Endodermal cell (in vitro differentiated cells): ENCODE results near the gene PANK4. TPM values are rescaled to one million over a fixed set of nuclear protein-coding genes. Genes with fewer than 3 reads are reported as not detected.

ENCODE experiments used
- DNase-seq: peaks from one replicate; pipeline ENCODE4 v3.0.0-alpha.2; 2017
- H3K27ac ChIP-seq: 2 replicates; pipeline ENCODE4 v1.5.1; 2013; ENCODE audit warnings: mild to moderate bottlenecking, low read depth, low read length, moderate library complexity
- H3K27me3 ChIP-seq: 2 replicates; pipeline ENCODE4 v1.6.1; 2013; ENCODE audit warnings: mild to moderate bottlenecking, low read length, moderate library complexity; ENCODE audit not compliant: insufficient read depth, control insufficient read depth, poor library complexity, severe bottlenecking
- H3K36me3 ChIP-seq: 2 replicates; pipeline ENCODE4 v1.7.0; 2013; ENCODE audit warnings: mild to moderate bottlenecking, low read length, moderate library complexity; ENCODE audit not compliant: control insufficient read depth, insufficient read depth
- H3K4me1 ChIP-seq: one replicate; pipeline ENCODE4 v1.7.0; 2013; ENCODE audit warnings: low read length; ENCODE audit not compliant: control insufficient read depth, insufficient read depth
- H3K4me3 ChIP-seq: 2 replicates; pipeline ENCODE4 v1.5.1; 2013; ENCODE audit warnings: mild to moderate bottlenecking, low read length, moderate library complexity
- H3K9ac ChIP-seq: 2 replicates; pipeline ENCODE4 v1.6.1; 2013; ENCODE audit warnings: mild to moderate bottlenecking, low read length, moderate library complexity; ENCODE audit not compliant: poor library complexity, severe bottlenecking; ENCODE audit errors: extremely low read depth
- H3K9me3 ChIP-seq: 2 replicates; pipeline ENCODE4 v1.6.1; 2013; ENCODE audit warnings: mild to moderate bottlenecking, low read length, moderate library complexity; ENCODE audit not compliant: control insufficient read depth
- H3K27ac Mint-ChIP-seq: 2 replicates; pipeline ENCODE4 v1.8.0; 2020; ENCODE audit warnings: mixed read lengths
- H3K27me3 Mint-ChIP-seq: 2 replicates; pipeline ENCODE4 v1.8.0; 2021; ENCODE audit warnings: mild to moderate bottlenecking, mixed read lengths; ENCODE audit not compliant: insufficient read depth
- H3K36me3 Mint-ChIP-seq: 2 replicates; pipeline ENCODE4 v1.8.0; 2020; ENCODE audit warnings: low read depth, mixed read lengths
- H3K4me1 Mint-ChIP-seq: 2 replicates; pipeline ENCODE4 v1.8.0; 2020; ENCODE audit warnings: mixed read lengths
- H3K4me3 Mint-ChIP-seq: 2 replicates; pipeline ENCODE4 v1.8.0; 2020; ENCODE audit warnings: mild to moderate bottlenecking, moderate library complexity, mixed read lengths
- H3K9me3 Mint-ChIP-seq: 2 replicates; pipeline ENCODE4 v1.8.0; 2020; ENCODE audit warnings: mild to moderate bottlenecking, mixed read lengths
- WGBS, 2 experiments: methylation state at CpG; one replicate each; pipeline versions ENCODE4 v1.1.5 to v1.1.7; 2013; ENCODE audit warnings: missing lambda C conversion rate in 2 of 2, mixed read lengths in 1 of 2; ENCODE audit not compliant: insufficient coverage in 1 of 2, insufficient read length in 1 of 2; 5-methylcytosine and 5-hydroxymethylcytosine counted together
- total RNA-seq, 2 donors: library from RNA; stranded (reverse); fragmentation: NEBNext Ultra II Directional in 1 of 2; extraction: Animal tissue kit (Norgen Biotek cat#: 25700) in 1 of 2; gene quantifications; 2 replicates in 1 of 2; 3 replicates in 1 of 2; pipeline ENCODE4 v1.2.1, GENCODE V29; 2021
- TF ChIP-seq, protein P1 (sequence below): fragments of 200-600 bp; sonication (generic); conservative IDR thresholded peaks from 2 replicates; pipeline ENCODE4 v1.5.0; 2021; ENCODE audit warnings: antibody characterized with exemption, mild to moderate bottlenecking

Gene PANK4
- total RNA-seq, 2 donors from 2014 or later = 45.6 to 49.5 TPM

DNA sequence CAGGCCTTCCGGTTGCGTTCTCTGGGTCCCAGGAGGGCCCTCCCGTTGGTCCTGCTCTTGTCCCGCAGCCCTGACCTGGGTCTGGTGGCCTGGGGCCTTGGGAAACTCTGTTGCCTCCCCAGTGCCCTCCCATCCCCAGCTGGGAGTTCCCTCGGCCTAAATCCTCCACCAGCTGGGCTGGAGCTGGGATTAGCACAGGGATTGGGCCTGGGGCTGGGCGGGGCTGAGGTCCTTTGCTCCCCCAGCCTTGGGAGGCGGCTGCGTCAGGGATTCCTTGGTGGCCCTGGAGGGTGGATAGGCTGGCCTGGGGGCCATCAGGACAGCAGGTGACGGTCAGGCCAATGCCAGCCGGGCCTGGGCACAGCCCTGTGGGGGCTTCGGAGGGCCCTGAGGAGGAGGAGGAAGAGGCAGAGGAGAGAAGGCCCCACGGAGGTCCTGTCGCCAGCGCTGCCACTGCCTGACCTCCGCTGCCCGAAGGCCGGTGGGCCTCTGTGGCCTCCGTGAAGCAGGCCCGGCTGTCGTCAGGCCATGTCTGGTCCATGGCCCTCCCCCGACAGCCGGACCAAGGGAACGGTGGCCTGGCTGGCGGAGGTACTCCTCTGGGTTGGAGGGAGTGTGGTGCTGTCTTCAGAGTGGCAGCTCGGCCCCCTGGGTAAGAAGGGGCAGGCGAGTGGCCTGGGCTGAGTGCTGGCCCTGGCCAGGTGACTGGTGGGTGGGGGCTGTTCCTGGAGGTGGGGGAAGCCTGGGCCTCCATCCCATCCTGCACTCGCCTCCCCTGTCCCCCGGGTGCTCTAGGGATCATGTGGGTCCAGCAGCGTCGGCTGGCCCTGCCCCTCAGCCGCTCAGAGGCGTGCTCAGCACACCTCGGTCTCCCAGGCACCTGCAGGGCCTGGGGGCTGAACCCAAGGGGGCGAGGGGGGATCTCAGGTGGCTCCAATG lies 50.1 kb downstream of the PANK4 start, which contains the start of gene PLCH2:
TSS of gene PLCH2 (plus strand) at position 229 of the 939 bp plus-strand sequence. CDS start at position 529, 300 bp downstream.
- Mint-ChIP-seq H3K9me3 (no peaks in the 10 kb centered on the region), H3K4me3 (no peak within 1 kb of the TSS), H3K27me3 (no peaks in the 10 kb centered on the region), H3K4me1 (no peaks in the 10 kb centered on the region), H3K36me3 (no peaks in the 10 kb centered on the region), H3K27ac (no peak within 1 kb of the TSS)
- TF ChIP-seq, protein P1, sequence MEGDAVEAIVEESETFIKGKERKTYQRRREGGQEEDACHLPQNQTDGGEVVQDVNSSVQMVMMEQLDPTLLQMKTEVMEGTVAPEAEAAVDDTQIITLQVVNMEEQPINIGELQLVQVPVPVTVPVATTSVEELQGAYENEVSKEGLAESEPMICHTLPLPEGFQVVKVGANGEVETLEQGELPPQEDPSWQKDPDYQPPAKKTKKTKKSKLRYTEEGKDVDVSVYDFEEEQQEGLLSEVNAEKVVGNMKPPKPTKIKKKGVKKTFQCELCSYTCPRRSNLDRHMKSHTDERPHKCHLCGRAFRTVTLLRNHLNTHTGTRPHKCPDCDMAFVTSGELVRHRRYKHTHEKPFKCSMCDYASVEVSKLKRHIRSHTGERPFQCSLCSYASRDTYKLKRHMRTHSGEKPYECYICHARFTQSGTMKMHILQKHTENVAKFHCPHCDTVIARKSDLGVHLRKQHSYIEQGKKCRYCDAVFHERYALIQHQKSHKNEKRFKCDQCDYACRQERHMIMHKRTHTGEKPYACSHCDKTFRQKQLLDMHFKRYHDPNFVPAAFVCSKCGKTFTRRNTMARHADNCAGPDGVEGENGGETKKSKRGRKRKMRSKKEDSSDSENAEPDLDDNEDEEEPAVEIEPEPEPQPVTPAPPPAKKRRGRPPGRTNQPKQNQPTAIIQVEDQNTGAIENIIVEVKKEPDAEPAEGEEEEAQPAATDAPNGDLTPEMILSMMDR = no peak
- H3K9me3 ChIP-seq = no peaks in the 10 kb centered on the region
- DNase-seq = no peak
- WGBS, 2 experiments = 91 to 94% methylated on average over 14 to 34 of the region's 34 CpGs
- no peak within 1 kb of the TSS for H3K4me3 ChIP-seq
- H3K4me1 ChIP-seq = no peaks in the 10 kb centered on the region
- H3K9ac ChIP-seq = no peak within 1 kb of the TSS
- no peaks in the 10 kb centered on the region for H3K27me3 ChIP-seq
- H3K27ac ChIP-seq = no peak within 1 kb of the TSS
- H3K36me3 ChIP-seq = no peaks in the 10 kb centered on the region

DNA sequence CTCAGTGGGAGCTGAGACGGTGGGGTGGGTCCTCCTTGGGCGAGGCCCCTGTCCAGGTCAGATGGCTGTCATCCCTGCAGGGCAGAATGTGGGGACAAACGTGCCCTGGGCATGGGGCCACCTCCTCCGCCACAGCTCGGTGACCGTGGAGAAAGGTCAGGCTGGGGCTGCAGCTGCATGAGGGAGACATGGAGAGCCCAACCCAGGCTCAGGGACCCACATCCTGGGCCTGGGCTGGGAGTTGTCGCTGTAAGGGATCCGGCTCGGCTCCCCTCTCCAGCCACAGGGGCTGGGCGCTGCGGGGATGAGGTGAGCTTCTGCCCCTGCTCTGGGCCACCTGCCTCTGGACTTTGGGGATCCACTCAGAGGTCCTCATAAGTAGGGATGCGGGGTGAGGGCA lies 50.8 kb downstream of the PANK4 start:
- Mint-ChIP-seq H3K36me3 (no peaks in the 10 kb centered on the region), H3K4me3 (no peak overlapping the region), H3K27me3 (no peaks in the 10 kb centered on the region), H3K9me3 (no peaks in the 10 kb centered on the region), H3K27ac (no peak overlapping the region), H3K4me1 (no peaks in the 10 kb centered on the region)
- Histone ChIP-seq H3K27me3 (no peaks in the 10 kb centered on the region), H3K9ac (no peak overlapping the region), H3K4me1 (no peaks in the 10 kb centered on the region), H3K27ac (no peak overlapping the region), H3K36me3 (no peaks in the 10 kb centered on the region), H3K9me3 (no peaks in the 10 kb centered on the region), H3K4me3 (no peak overlapping the region)
- 92 to 100% methylated on average over 5 to 12 of the region's 12 CpGs for WGBS, 2 experiments
- TF ChIP-seq, protein P1 = no peak
- DNase-seq = no peak

DNA sequence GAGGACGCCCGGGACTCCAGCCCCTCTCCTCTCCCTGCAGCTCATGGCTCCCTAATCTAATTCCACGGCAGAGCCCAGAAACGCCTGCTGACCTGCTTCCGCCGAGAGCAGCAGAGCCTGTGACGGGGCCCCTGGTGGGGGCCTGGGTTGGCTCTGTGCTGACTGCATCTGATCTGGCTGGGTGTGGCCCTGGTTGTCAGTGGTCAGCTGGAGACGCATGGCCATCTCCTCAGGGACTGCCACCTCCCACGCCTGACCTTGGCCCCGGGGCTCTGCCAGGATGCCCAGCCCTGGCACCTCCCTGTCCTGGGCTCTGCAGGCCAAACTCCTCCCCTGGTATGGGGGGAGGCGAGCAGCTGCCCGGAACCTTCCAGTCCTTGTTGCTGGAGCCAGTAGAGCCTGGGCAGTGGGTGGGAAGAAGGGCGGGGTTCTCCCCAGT lies 51.4 kb downstream of the PANK4 start:
- no peak overlapping the region for H3K4me3 ChIP-seq
- Mint-ChIP-seq H3K4me1 (no peaks in the 10 kb centered on the region), H3K27me3 (no peaks in the 10 kb centered on the region), H3K9me3 (no peaks in the 10 kb centered on the region), H3K27ac (no peak overlapping the region), H3K36me3 (no peaks in the 10 kb centered on the region), H3K4me3 (no peak overlapping the region)
- 89 to 95% methylated on average over 8 to 13 of the region's 13 CpGs for WGBS, 2 experiments
- TF ChIP-seq, protein P1 = no peak
- no peak overlapping the region for H3K9ac ChIP-seq
- no peak overlapping the region for H3K27ac ChIP-seq
- DNase-seq = no peak
- H3K4me1 ChIP-seq = no peaks in the 10 kb centered on the region
- H3K27me3 ChIP-seq = no peaks in the 10 kb centered on the region
- H3K36me3 ChIP-seq = no peaks in the 10 kb centered on the region
- no peaks in the 10 kb centered on the region for H3K9me3 ChIP-seq
